ENCODE data around the gene DGKZ.

DGKZ gene

GRCh38 chr11:46393759-46394158 is 46.5 kb downstream of the DGKZ start:
- DNase-seq (ENCODE audit: low read depth) = no peak

DNA sequence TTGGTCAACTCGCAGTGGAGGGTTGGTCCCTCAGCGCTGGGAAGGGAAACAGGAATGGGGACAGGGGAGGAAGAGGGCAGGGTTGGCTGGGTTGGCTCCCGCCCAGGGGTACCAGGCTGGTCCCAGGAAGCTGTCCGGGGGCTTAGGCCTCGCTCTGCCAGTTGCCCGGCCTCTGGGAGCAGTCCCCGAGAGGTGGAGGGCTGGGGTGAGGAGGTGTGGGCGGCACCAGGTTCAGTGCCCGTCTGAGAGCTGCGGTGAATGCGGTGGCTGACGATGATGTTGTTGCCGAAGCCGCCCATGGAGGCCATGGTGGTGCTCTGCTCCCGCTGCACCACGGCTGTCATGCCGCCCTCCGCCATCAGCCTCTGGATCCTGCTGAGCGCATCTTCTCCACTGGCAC is 50.3 kb downstream of the DGKZ start:
- DNase-seq (ENCODE audit: low read depth) = no peak

DNA sequence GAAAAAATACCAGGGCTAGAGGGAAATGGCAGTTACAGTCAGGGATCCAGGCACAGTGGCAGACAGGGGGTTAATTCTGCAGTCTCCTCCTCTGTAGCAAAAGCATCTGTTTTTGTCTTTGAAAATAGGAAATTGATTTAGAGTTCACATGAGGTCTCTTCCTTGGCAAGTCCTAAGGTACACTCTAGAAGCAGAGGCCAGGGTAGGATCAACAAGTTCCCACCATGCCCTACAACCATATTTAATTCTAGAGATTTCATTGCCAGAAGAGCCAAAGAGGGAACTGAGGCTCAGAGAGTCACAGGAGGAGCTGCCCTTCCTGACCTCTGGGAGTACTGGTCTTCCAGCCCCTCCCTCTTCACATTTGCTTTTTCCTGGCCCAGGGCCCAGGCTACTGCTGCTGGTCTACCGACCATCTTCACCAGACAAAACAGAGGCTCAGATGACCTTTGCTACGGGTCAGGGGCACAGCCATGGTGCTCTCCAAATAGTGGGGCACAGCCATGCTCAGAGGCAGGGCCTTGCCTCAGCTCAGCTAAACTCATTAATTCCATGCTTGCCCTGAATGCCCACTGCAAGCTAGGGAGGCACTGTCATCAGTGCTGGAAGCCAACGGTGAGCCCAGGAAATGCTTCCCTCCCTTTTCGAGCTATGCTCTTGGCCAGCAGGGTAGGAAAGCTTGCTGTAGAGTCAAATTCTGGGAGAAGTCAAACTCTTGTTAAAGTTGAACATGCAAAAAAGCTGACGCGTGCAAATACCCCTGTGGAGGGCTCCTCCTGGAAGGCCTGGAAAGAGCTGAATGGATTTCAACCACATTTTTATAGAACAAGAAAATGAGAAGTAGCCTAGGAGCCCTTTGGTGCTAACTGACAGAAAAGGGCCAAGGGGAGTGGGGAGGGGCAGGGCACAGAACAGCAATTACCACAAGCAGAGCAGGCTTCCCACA is 56.0 kb downstream of the DGKZ start:
- no peak for DNase-seq (ENCODE audit: low read depth)

DNA sequence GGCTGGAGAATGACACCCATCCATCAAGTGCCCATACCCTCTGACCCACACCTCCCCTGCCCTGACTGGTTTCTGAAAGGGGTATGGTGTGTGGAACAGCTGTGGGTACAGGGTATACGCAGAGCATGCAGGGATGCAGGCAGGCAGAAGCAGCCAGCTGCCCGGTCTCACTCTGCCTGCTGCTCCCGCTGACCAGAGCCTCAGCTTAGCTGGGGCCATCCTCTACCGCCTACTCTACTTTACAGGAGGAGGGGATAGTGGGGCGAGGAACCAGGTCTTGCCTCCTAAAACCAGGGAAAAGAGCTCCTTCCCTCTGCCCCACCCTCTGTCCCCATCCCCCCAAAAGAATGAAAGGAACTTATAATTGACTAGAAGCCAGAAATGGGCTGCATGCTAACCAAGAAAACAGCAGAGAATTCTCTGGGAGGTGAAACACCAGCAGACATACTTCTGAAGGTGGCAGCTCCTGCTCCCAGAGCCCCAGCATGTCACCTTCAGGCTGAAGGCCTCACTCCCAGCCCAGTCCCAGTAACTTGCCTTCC is 57.3 kb downstream of the DGKZ start:
- no peak for DNase-seq (ENCODE audit: low read depth)

DNA sequence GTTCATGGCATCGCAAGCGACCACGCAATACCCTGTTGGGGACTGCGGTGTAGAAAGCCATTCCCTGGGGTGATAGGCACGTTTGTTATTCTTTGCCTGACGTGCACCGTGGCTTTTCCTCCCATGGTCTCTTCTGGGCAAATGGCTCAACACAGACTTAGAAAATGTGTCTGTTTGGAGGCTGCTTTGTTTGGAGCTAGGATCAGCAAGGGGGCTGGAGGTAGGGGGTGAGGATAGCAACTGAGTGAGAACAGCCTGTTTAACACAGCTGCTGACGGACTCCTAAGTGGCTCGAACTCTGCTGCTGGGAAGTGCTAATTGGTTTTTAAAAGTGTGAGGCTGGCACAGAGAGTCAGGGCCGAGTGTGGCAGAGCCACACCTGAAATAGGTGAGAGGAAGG is 60.4 kb downstream of the DGKZ start:
- no peak for DNase-seq (ENCODE audit: low read depth)

DNA sequence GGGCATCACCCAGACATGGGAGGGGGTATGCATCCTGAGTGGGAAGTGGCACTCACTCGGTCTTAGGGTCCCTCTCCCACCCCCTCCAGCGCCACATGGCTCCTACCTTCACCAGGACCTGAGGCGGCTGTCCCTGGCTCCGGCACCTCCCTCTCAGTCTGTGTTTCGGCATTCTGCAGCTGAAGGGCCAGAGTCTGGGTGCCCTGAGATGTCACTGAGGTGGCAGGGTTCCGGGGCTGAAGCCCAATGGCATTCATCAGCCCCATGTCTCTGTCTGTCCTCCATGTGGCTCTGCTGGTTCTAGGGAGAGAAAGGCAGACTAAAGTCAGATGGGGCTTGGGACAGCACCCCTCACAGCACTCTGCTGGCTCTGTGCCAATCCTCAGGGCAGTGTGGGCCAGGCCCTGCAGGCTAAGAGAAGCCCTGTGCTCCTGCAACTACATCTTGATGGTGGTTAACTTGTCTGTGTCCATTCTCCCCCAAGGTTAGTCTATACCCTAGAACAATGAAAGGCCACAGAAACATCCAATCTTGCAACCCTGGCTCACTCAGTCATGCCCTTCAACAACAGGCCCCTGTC is 61.2 kb downstream of the DGKZ start:
- no peak for DNase-seq (ENCODE audit: low read depth)

DNA sequence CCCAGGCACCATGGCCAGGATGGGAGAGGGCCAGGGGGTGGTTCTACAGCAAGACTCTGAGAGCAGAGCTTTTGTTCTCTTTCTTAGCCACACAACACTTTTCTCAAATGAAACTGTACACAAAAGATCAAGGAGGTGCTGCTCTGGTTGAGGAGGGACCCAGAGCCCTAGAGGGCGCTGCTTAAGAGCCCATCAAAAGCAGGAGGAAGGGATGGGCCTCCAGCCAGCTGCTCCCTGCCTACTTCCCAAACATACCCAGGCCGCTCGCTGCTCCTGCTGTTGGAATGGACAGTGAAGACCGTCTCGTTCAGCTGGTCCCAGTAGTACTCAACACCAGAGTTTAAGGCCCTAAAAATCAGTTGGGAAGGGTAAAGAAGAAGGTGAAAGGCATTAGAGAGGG is 62.8 kb downstream of the DGKZ start:
- no peak for DNase-seq (ENCODE audit: low read depth)

DNA sequence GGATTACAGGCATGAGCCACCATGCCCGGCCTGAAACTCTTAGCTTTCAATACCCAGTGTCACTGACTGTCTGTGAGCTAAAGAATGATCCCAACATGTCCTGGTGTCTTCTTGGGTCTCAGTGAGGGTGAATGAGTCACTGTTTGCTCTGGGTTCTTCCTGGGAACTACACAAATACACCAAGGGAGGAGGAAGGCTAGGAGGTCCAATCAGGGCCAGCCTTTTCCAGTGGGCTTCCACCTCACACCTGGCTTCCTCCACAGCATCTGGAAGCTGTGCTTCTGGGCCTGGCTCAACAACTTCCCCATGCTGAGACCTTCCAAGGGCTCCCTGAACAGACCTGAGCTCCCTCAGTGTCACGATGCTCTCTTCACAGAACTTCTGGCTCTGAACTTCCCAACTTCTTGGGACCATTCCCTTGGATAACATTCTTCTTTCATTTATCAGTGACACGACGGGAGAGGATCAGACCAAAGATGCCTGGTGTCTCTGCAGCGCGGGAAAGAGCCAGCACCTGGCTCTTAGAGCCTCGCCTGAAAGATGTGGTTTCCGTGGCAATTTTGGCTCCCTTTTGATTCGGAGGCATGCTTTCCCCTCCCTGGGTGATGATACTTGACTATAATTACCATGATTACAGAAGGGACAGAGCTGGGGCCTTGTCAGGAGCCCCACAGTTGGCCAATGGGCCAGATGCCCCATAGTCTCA is 66.7 kb downstream of the DGKZ start:
- no peak for DNase-seq (ENCODE audit: low read depth)

DNA sequence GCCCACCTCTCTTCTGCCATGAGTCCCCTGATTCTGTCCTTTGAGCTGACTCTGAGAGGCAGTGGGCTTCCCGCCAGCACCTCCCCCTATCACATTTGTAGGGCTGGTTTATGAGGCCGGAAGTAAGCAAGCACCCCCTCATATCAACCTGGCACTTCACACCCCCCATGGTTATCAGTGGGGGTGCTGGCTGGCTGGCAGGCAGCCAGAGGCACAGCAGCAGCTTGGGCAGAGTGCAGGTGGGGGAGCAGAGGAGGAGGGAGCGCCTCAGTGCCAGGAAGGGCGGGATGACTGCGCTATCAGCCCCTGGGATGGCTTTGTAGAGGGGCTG is 67.2 kb downstream of the DGKZ start:
- DNase-seq (ENCODE audit: low read depth) = no peak

DNA sequence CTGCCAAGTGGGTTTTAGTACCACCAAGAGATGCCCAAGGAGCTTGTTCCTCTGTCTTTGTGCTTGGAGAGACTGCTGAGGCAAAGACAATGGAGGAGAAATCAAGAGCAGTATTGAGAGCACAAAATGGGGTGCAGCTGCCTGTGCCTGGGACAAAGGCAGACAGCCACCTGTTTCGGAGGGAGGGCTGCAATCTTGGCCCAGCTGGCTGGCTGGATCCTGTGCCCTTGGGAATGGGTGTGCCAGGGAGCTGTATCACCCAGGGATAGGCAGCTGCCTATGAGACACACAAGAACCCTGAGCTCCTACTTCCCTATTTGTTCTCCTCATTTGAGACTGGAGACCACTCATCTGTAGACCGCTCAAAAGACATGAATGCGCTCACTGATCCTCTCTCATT is 67.6 kb downstream of the DGKZ start:
- no peak for DNase-seq (ENCODE audit: low read depth)

DNA sequence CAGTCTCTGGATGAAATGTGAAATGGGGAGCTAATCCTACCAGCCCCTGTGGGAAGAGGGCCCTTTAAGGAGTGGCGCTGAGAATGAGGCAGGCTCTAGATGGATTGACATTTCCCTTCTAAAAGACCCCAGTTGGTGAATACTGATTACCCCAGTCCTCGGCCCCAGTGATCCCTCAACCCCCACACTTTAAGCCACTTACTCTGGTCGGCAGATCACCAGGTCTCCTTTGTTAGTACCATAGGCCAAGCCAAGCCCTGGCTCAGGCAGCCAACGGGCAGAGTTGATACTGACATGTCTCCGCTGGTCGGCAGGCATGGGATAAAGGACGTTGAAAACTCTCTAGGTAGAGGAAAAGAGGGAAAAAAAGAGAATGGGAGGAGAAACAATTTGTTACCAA is 70.4 kb downstream of the DGKZ start:
- no peak for DNase-seq (ENCODE audit: low read depth)

GRCh38 chr11:46418751-46419150 is 71.5 kb downstream of the DGKZ start:
- DNase-seq (ENCODE audit: low read depth) = no peak

DNA sequence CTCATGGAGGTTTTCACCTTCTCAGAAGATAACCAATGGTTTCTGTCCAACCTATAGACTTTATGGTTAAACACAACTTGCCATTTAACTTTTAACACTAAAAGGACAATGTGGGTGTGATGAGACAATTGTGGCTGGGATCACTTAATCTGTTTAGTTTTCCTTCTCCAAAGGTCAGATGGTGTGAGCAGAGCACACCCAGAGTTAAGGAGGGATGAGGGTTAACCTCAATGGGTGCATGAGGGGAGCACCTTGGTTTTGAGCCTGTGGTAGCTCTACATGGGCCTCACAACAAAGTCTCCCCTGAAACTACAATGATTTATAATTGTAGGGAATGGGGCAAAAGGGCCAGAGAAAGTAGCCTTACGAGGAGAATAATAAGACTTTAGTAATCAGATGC is 73.2 kb downstream of the DGKZ start:
- DNase-seq (ENCODE audit: low read depth) = no peak

DNA sequence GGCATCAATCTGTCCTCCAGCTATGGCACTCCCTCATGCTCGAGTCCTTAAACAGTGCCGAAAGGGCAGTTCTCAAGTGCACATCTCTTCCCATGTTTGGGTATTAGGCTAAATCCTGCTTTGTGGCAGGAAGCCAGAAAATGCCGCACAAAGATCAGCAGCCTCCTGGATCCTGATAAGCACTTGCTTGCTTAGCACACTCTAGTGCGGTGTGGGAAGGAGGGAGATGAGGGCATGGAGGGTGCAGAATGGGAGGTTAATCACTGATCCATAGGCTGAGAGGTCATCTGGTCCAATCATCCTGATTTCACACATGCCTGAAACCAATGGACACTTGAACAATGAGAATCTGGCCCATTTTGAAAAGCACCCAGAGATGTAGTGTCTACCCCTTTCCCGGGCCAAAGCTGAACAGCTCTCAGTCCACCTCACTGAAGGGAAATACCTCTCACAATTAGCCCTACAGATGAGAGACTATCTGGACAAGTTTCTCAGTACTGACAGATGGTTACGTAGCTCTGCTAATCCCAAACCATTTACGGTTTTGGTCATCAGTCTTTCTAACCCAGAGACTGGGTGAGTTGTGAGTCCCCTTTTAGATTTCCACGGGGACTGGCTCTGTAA is 74.1 kb downstream of the DGKZ start:
- DNase-seq (ENCODE audit: low read depth) = no peak

- DNase-seq (ENCODE audit: low read depth) = no peak
Measured at GRCh38 chr11:46422588-46422987, 75.3 kb downstream of the DGKZ start.

GRCh38 chr11:46426233-46426991 is 79.1 kb downstream of the DGKZ start:
- no peak for DNase-seq (ENCODE audit: low read depth)

DNA sequence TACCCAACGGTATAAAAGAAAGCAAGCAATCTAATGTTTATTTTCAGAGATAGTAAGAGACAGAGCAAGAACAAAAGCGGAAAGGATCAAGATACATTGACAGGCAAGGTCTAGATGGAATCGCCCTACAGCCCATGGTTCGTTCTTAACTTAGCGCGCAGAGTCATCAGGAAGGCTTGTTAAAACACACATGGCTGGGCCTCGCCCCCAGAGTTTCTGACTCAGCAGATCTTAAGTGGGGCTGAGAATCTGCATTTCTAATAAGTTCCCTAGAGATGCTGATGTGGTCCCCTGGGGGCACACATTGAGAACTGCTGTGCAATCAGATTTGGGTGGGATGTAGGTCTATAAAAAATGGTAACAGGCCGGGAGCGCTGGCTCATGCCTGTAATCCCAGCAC is 80.1 kb downstream of the DGKZ start:
- no peak for DNase-seq (ENCODE audit: low read depth)

GRCh38 chr11:46429717-46430116 is 82.5 kb downstream of the DGKZ start:
- DNase-seq (ENCODE audit: low read depth) = no peak

Measured in GM04504 (cell line).